AML-193 (cell line): ENCODE measurements around the gene TRIP12.

Source experiments
- DNase-seq, 2 experiments: peaks; one replicate each; lab custom pipeline; 2025; lab: John Stamatoyannopoulos, UW

TRIP12 gene

DNA sequence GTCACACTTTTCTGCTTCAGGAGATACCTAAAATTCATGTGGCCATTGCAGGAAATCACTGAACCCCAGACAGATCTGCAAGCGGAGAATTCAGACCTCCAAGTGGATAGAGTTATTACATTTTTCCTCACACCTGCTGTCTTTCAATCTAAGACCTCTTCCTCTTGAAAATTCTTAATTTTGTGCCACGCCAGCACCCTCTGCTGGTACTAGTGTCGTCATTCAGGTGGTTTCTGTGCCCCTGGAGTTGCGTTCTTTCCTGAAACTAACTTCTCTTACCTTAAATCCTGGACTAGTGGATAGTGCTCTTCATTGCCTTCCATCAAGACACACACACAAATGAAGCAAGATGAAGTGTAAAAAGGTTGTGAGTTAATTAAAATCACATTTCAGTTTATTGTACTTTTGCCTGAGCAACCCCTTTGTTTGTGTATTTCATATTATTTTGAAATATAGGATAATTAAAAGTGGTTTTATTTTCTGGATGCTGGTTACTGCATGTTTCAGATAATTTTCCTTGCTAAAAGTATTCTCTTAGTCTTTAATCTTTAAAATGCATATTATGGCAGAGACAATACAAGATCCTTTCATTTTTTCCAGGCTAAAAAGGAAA lies 205.8 kb downstream of the TRIP12 start:
- DNase-seq: peak; percentile 23 to 30

- no peak for DNase-seq
Observed at GRCh38 chr2:229714736-229715541, 206.9 kb downstream of the TRIP12 start.

- no peak for DNase-seq
Observed at GRCh38 chr2:229714080-229714735, 207.6 kb downstream of the TRIP12 start, which contains the start of gene DNER. TSS of gene DNER (minus strand) at chr2:229714555. CDS start at chr2:229714423, 132 bp downstream.
